Thyroid gland (tissue), 4 donors: ENCODE data around the gene SRP19. TPM values are rescaled to one million over a fixed set of nuclear protein-coding genes. Genes with fewer than 3 reads are reported as not detected.
A peak's percentile ranks its signal among the peaks of the same experiment; 100 is the strongest.
"Not testable (repeated sequence)": the region's sequence is repeated elsewhere in the genome, so short reads cannot be mapped to it uniquely, and the experiment has no call there.

ENCODE experiments used
- DNase-seq, 2 donors: peaks; one replicate each; pipeline ENCODE4 v3.0.0-alpha.2; 2019
- H3K27ac ChIP-seq, 3 donors: fragments of 200-600 bp; sonication (generic); 1 replicate in 2 of 3; 2 replicates in 1 of 3; pipeline ENCODE4 v1.5.1; 2016 to 2019; ENCODE audit warnings: mild to moderate bottlenecking in 1 of 3, moderate library complexity in 1 of 3
- H3K27me3 ChIP-seq: fragments of 200-600 bp; sonication (generic); one replicate; pipeline ENCODE4 v1.5.1; 2019
- H3K36me3 ChIP-seq, 2 donors: fragments of 200-600 bp; sonication (generic); one replicate each; pipeline ENCODE4 v1.5.1; 2016 to 2019
- H3K4me1 ChIP-seq, 2 donors: fragments of 200-600 bp; sonication (generic); one replicate each; pipeline ENCODE4 v1.5.1; 2017 to 2019
- H3K4me3 ChIP-seq, 3 donors: fragments of 200-600 bp; sonication (generic); replicated peaks in 1 of 3; 1 replicate in 2 of 3; 2 replicates in 1 of 3; pipeline ENCODE4 v1.5.1; 2016; ENCODE audit warnings: mild to moderate bottlenecking in 1 of 3
- H3K9me3 ChIP-seq: fragments of 200-600 bp; sonication (generic); one replicate; pipeline ENCODE4 v1.5.1; 2017
- POLR2A ChIP-seq, 2 donors: fragments of 450-650 bp; IDR thresholded peaks; one replicate each; pipeline ENCODE4 v1.6.1; 2017; ENCODE audit warnings: antibody characterized with exemption in 2 of 2, mild to moderate bottlenecking in 2 of 2, moderate library complexity in 1 of 2
- WGBS, 2 donors: methylation state at CpG; one replicate each; pipeline ENCODE4 v1.1.5; 2017; 5-methylcytosine and 5-hydroxymethylcytosine counted together
- intact Hi-C: fragments of 100-400 bp; cut with DNase I; formaldehyde crosslinking; loops from one replicate; pipeline ENCODE4 v1.15.1; 2023
- total RNA-seq, 4 donors: library from RNA; depleted of rRNA; stranded (reverse); fragments of >200 nt; gene quantifications; one replicate each; pipeline ENCODE4 v1.2.3, GENCODE V29; 2016
- TF ChIP-seq, protein P1 (sequence below), 6 experiments: fragments of 200-600 bp in 3 of 6; fragments of 450-650 bp in 3 of 6; sonication (generic) in 3 of 6; IDR thresholded peaks; one replicate each; pipeline ENCODE4 v1.5.1; 2016 to 2019; ENCODE audit warnings: antibody characterized with exemption in 6 of 6, mild to moderate bottlenecking in 2 of 6, inconsistent platforms in 1 of 6, moderate library complexity in 1 of 6

SRP19 gene
- total RNA-seq, 4 donors from 2014 or later: 54.5 to 82.6 (median 76.5) TPM

DNA sequence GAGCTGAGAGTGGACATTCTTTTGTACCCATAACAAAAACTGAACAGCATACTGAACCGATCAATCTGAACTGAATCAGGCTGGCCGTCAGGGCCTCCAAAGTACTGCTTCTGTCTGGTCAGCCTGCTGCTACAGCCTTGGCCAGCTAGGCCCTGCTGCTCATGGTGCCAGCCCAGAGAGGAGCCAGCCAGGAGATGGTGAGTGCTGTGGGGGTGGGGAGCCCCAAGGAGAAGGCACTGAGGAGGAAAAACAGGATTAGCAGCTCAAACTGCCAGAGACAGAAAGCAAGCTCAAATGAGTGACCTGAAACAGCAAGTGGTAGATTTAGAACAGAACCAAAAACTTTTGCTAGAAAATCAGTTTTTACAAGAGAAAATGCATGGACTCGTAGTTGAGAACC is 23.9 kb downstream of the SRP19 start:
- WGBS, 2 donors: 53 to 60% methylated on average over 3 of the region's 3 CpGs
- peaks cover 21 to 22% of the 10 kb centered on the region in 2 donors for H3K36me3 ChIP-seq
- intact Hi-C loops: no loop called here

DNA sequence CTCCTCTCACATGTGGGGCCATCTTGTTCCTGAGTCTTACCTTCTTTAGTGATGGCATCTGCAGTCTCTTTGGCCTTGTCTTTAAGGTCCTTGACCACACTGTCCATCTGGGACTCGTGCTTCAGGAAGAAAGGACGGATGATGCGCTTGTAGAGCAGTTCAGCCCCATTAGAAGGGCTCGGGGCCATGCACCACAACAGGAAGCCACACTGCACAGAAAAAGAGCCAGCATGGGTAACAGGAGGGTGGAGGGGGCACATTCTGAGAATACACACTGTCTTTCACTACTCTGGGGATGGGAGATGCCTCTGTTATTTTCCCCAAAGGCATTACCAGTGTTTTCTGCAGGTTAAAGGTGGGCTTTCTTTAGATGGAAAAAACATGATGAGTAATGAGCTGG is 25.9 kb downstream of the SRP19 start:
- Histone ChIP-seq H3K4me1 (peaks cover 6 to 15% of the 10 kb centered on the region in 2 donors), H3K36me3 (peaks cover 15 to 22% of the 10 kb centered on the region in 2 donors), H3K4me3 (no peak overlapping the region), H3K9me3 (no peaks in the 10 kb centered on the region), H3K27ac (no peak overlapping the region), H3K27me3 (no peaks in the 10 kb centered on the region)
- intact Hi-C loops: no loop called here
- TF ChIP-seq POLR2A (IDR thresholded peaks at IDR 0.05): no peak
- TF ChIP-seq, protein P1, sequence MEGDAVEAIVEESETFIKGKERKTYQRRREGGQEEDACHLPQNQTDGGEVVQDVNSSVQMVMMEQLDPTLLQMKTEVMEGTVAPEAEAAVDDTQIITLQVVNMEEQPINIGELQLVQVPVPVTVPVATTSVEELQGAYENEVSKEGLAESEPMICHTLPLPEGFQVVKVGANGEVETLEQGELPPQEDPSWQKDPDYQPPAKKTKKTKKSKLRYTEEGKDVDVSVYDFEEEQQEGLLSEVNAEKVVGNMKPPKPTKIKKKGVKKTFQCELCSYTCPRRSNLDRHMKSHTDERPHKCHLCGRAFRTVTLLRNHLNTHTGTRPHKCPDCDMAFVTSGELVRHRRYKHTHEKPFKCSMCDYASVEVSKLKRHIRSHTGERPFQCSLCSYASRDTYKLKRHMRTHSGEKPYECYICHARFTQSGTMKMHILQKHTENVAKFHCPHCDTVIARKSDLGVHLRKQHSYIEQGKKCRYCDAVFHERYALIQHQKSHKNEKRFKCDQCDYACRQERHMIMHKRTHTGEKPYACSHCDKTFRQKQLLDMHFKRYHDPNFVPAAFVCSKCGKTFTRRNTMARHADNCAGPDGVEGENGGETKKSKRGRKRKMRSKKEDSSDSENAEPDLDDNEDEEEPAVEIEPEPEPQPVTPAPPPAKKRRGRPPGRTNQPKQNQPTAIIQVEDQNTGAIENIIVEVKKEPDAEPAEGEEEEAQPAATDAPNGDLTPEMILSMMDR (IDR thresholded peaks at IDR 0.05): no peak
- WGBS, 2 donors: 94 to 96% methylated on average over 4 of the region's 4 CpGs
- no peak for DNase-seq

More for the DNA sequence above, 23.9 kb downstream of the SRP19 start:
- Histone ChIP-seq H3K27ac (peak overlapping the region; percentile 30 to 43 (median 32)), H3K27me3 (no peaks in the 10 kb centered on the region), H3K4me1 (peaks cover 6 to 21% of the 10 kb centered on the region in 2 donors), H3K9me3 (no peaks in the 10 kb centered on the region), H3K4me3 (no peak overlapping the region)
- TF ChIP-seq, protein P1 (IDR thresholded peaks at IDR 0.05): no peak
- TF ChIP-seq POLR2A (IDR thresholded peaks at IDR 0.05): no peak
- peak; percentile 94 to 96 for DNase-seq

DNA sequence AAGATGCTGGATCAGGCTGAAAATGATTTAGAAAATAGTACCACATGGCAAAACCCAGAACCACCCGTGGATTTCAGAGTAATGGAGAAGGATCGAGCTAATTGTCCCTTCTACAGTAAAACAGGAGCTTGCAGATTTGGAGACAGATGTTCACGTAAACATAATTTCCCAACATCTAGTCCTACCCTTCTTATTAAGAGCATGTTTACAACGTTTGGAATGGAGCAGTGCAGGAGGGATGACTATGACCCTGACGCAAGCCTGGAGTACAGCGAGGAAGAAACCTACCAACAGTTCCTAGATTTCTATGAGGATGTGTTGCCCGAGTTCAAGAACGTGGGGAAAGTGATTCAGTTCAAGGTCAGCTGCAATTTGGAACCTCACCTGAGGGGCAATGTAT is 31.0 kb downstream of the SRP19 start:
- 91 to 94% methylated on average over 8 of the region's 8 CpGs for WGBS, 2 donors

DNA sequence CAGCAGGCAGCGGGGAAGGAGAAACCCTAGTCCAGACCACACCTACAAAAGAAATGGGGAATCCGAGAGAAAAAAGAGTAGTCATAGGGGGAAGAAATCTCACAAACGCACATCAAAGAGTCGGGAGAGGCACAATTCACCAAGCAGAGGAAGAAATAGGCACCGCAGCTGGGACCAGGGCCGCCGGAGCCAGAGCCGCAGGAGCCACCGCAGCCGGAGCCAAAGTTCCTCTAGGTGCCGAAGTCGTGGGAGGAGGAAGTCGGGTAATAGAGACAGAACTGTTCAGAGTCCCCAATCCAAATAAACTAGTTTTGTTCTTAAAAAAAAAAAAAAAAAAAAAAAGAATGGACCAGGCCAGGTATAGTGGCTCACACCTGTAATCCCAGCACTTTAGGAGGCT is 31.7 kb downstream of the SRP19 start:
- 95 to 97% methylated on average over 13 of the region's 13 CpGs for WGBS, 2 donors
- peaks cover 6 to 8% of the 10 kb centered on the region in 2 donors for H3K36me3 ChIP-seq

More for the DNA sequence above, 31.0 kb downstream of the SRP19 start:
- intact Hi-C loops, H3K9me3 ChIP-seq, H3K4me3 ChIP-seq, H3K27me3 ChIP-seq, H3K4me1 ChIP-seq, H3K27ac ChIP-seq, DNase-seq: not testable (repeated sequence)
- H3K36me3 ChIP-seq: peaks cover 5 to 13% of the 10 kb centered on the region in 2 donors

DNA sequence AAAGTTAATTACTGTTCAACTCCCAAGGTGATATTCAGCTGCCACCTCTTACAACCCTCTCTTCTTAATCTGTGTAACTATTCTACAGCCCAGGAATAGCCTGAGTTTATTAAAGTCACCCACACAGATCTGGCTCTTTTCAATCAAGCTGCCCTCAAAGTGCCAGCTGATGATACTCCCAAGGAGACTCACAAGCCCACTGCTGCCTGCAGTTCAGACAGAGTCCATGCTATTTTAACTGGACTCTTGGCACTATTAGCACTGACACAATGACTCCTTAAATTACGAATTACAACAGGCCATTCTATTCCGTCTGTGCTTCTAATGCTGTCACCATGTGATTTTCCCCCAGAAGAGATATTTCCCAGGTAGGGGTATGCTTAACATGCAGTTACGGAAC is 34.6 kb downstream of the SRP19 start:
- peaks cover 12 to 19% of the 10 kb centered on the region in 2 donors for H3K36me3 ChIP-seq
- TF ChIP-seq, protein P1 (IDR thresholded peaks at IDR 0.05): no peak
- H3K27me3 ChIP-seq: no peaks in the 10 kb centered on the region
- no peak overlapping the region for H3K27ac ChIP-seq
- H3K4me3 ChIP-seq: no peak overlapping the region
- no peak for DNase-seq
- intact Hi-C loops: no loop called here
- H3K9me3 ChIP-seq: no peaks in the 10 kb centered on the region
- 91 to 93% methylated on average over 3 of the region's 3 CpGs for WGBS, 2 donors
- H3K4me1 ChIP-seq: no peaks in the 10 kb centered on the region

More for the DNA sequence above, 31.7 kb downstream of the SRP19 start:
- Histone ChIP-seq H3K9me3 (no peaks in the 10 kb centered on the region), H3K4me1 (no peaks in the 10 kb centered on the region), H3K27me3 (no peaks in the 10 kb centered on the region), H3K27ac (no peak overlapping the region), H3K4me3 (no peak overlapping the region)
- DNase-seq: no peak
- intact Hi-C loops: no loop called here
- TF ChIP-seq POLR2A (IDR thresholded peaks at IDR 0.05): no peak
- TF ChIP-seq, protein P1 (IDR thresholded peaks at IDR 0.05): no peak

DNA sequence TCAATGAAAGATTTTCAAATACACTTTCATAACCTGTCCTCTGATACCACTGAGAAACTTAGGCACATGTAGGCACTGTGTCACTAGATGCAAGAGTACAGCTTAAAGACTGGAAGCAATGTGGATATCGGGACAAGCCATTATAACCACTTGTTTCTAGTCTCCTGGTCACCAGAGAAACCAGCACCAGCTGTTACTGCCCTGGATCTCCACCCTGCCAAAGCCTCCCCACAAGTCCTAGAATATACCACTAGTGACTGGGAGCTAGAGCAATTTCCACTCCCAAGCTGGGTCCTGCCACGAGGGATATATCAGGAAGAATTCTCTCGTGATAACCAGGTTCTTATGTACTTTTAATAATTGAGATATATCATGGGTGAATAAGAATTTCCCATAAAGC is 41.5 kb downstream of the SRP19 start:
- no peaks in the 10 kb centered on the region for H3K4me1 ChIP-seq
- no peak for DNase-seq
- H3K27me3 ChIP-seq: no peaks in the 10 kb centered on the region
- H3K9me3 ChIP-seq: no peaks in the 10 kb centered on the region
- no peak overlapping the region for H3K4me3 ChIP-seq
- intact Hi-C loops: no loop called here
- no peak overlapping the region for H3K27ac ChIP-seq
- 91 to 96% methylated on average over 3 of the region's 3 CpGs for WGBS, 2 donors
- H3K36me3 ChIP-seq: peaks cover 15 to 26% of the 10 kb centered on the region in 2 donors
- TF ChIP-seq POLR2A (IDR thresholded peaks at IDR 0.05): no peak
- TF ChIP-seq, protein P1 (IDR thresholded peaks at IDR 0.05): no peak

DNA sequence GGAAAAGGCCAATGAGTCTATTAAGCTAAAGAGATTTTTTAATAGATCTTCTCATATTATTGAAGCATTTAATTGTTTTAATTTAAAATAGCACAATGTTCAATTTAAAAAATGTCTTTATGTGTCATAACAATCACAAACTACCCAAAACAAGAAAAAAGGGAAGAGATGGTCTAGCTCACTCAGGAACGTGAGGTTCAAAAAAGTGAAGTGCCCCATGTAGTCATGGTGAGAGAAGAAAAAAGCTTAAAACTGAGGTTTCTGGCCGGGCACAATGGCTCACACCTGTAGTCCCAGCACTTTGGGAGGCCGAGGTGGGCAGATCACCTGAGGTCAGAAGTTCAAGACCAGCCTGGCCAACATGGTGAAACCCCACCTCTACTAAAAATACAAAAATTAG is 43.9 kb downstream of the SRP19 start:
- 91 to 94% methylated on average over 3 of the region's 3 CpGs for WGBS, 2 donors
- peaks cover 19 to 21% of the 10 kb centered on the region in 2 donors for H3K36me3 ChIP-seq
- H3K4me3 ChIP-seq, H3K4me1 ChIP-seq, intact Hi-C loops, H3K27me3 ChIP-seq, H3K9me3 ChIP-seq, H3K27ac ChIP-seq, DNase-seq: not testable (repeated sequence)
